H1 (cell line): ENCODE data around the gene FIG4. TPM values are rescaled to one million over a fixed set of nuclear protein-coding genes. Genes with fewer than 3 reads are reported as not detected.
"Not testable (repeated sequence)": the region's sequence is repeated elsewhere in the genome, so short reads cannot be mapped to it uniquely, and the experiment has no call there.

ENCODE experiments used
- CTCF ChIA-PET: fragments of 300-600 bp; sonication (Branson Sonifier 250); formaldehyde crosslinking; loops from one replicate; lab custom pipeline; 2021; ENCODE audit not compliant: partially characterized antibody; lab: Charles Lee
- POLR2A ChIA-PET: fragments of 300-600 bp; sonication (Branson Sonifier 250); formaldehyde crosslinking; loops from one replicate; lab custom pipeline; 2021; ENCODE audit warnings: inconsistent platforms; ENCODE audit not compliant: partially characterized antibody; lab: Charles Lee
- DNase-seq, 2 experiments: peaks; one replicate each; pipeline versions ENCODE4 v3.0.0 to v3.0.0-alpha.2; 2010 to 2022; ENCODE audit warnings: low spot score in 2 of 2, low read depth in 1 of 2, mixed read lengths in 1 of 2
- FAIRE-seq: peaks from 2 replicates; lab custom pipeline; 2011; peaks lifted over from hg19 to GRCh38; lab: Jason Lieb, UNC
- H2AFZ ChIP-seq: 2 replicates; pipeline ENCODE4 v1.8.1; 2012; ENCODE audit warnings: low read length, inconsistent platforms
- H2AK5ac ChIP-seq: 2 replicates; pipeline ENCODE4 v1.6.1; 2013; ENCODE audit warnings: low read depth, low read length
- H2BK120ac ChIP-seq: replicated peaks from 2 replicates; pipeline ENCODE3; 2013; ENCODE audit warnings: low read depth, low read length, inconsistent platforms
- H2BK12ac ChIP-seq: 2 replicates; pipeline ENCODE4 v1.6.1; 2013; ENCODE audit warnings: low read depth, low read length
- H2BK15ac ChIP-seq: 2 replicates; pipeline ENCODE4 v1.6.1; 2013; ENCODE audit warnings: low read length
- H2BK20ac ChIP-seq: 2 replicates; pipeline ENCODE4 v1.6.1; 2013; ENCODE audit warnings: low read length
- H2BK5ac ChIP-seq: 2 replicates; pipeline ENCODE4 v1.6.1; 2013; ENCODE audit warnings: low read depth, low read length
- H3K14ac ChIP-seq: 2 replicates; pipeline ENCODE4 v1.6.1; 2013; ENCODE audit warnings: inconsistent platforms; ENCODE audit not compliant: insufficient read length
- H3K18ac ChIP-seq: 2 replicates; pipeline ENCODE4 v1.6.1; 2013; ENCODE audit warnings: low read length; ENCODE audit errors: extremely low read depth
- H3K23ac ChIP-seq: 2 replicates; pipeline ENCODE4 v1.6.1; 2013; ENCODE audit warnings: inconsistent platforms; ENCODE audit not compliant: insufficient read length
- H3K23me2 ChIP-seq: 2 replicates; pipeline ENCODE4 v1.6.1; 2013; ENCODE audit warnings: low read depth, low read length
- H3K27ac ChIP-seq: 2 replicates; pipeline ENCODE4 v1.6.1; 2011; ENCODE audit warnings: low read depth, low read length, inconsistent platforms
- H3K27me3 ChIP-seq, 4 experiments: replicated peaks in 1 of 4; 1 replicate in 1 of 4; 2 replicates in 3 of 4; pipeline versions ENCODE4 v1.6.1 to v1.8.1; 2011 to 2013; ENCODE audit warnings: low read length in 3 of 4, mild to moderate bottlenecking in 3 of 4, inconsistent platforms in 2 of 4, mixed read lengths in 2 of 4, moderate library complexity in 1 of 4; ENCODE audit not compliant: control insufficient read depth in 3 of 4, insufficient read depth in 3 of 4; ENCODE audit errors: extremely low read depth in 1 of 4
- H3K36me3 ChIP-seq, 4 experiments: 2 replicates each; pipeline versions ENCODE4 v1.6.1 to v1.8.1; 2011 to 2013; ENCODE audit warnings: mild to moderate bottlenecking in 4 of 4, low read length in 3 of 4, moderate library complexity in 2 of 4, control low read depth in 1 of 4, inconsistent platforms in 1 of 4; ENCODE audit not compliant: insufficient read depth in 4 of 4, control insufficient read depth in 2 of 4
- H3K4ac ChIP-seq: replicated peaks from 2 replicates; pipeline ENCODE3; 2013; ENCODE audit warnings: low read length, low read depth, mixed read lengths, inconsistent platforms; ENCODE audit not compliant: insufficient read length
- H3K4me1 ChIP-seq, 4 experiments: replicated peaks in 1 of 4; 1 replicate in 1 of 4; 2 replicates in 3 of 4; pipeline versions ENCODE4 v1.6.1 to v1.8.1; 2011 to 2013; ENCODE audit warnings: low read length in 3 of 4, inconsistent platforms in 2 of 4, mixed read lengths in 1 of 4; ENCODE audit not compliant: insufficient read depth in 4 of 4, control insufficient read depth in 3 of 4
- H3K4me2 ChIP-seq, 2 experiments: 2 replicates each; pipeline versions ENCODE4 v1.6.1 to v1.8.1; 2011 to 2013; ENCODE audit warnings: low read depth in 2 of 2, low read length in 2 of 2, control low read depth in 1 of 2, inconsistent platforms in 1 of 2, mild to moderate bottlenecking in 1 of 2; ENCODE audit not compliant: insufficient read depth in 1 of 2
- H3K4me3 ChIP-seq, 4 experiments: fragments of 200-600, 300-600 bp in 1 of 4; sonication (generic), shearing (Covaris generic), sonication (Bioruptor Twin) in 1 of 4; 2 replicates each; pipeline versions ENCODE4 v1.5.1 to v1.8.1; 2011 to 2016; ENCODE audit warnings: low read length in 4 of 4, low read depth in 3 of 4, control low read depth in 2 of 4, inconsistent platforms in 2 of 4, mild to moderate bottlenecking in 2 of 4, mixed read lengths in 1 of 4, moderate library complexity in 1 of 4; ENCODE audit not compliant: insufficient read depth in 2 of 4; ENCODE audit errors: extremely low read depth in 1 of 4
- H3K56ac ChIP-seq: replicated peaks from 2 replicates; pipeline ENCODE3; 2013; ENCODE audit warnings: low read depth, mild to moderate bottlenecking, mixed read lengths, low read length, inconsistent platforms; ENCODE audit not compliant: insufficient read length
- H3K79me1 ChIP-seq: 2 replicates; pipeline ENCODE4 v1.6.1; 2013; ENCODE audit warnings: low read depth, low read length, control low read depth
- H3K79me2 ChIP-seq, 2 experiments: 2 replicates each; pipeline versions ENCODE4 v1.6.1 to v1.8.1; 2012 to 2013; ENCODE audit warnings: low read length in 2 of 2, mild to moderate bottlenecking in 2 of 2, inconsistent platforms in 1 of 2; ENCODE audit not compliant: insufficient read depth in 2 of 2, control insufficient read depth in 1 of 2
- H3K9ac ChIP-seq, 4 experiments: replicated peaks in 1 of 4; 1 replicate in 1 of 4; 2 replicates in 3 of 4; pipeline versions ENCODE4 v1.6.1 to v1.8.1; 2011 to 2013; ENCODE audit warnings: low read depth in 3 of 4, low read length in 3 of 4, control low read depth in 2 of 4, mild to moderate bottlenecking in 2 of 4, moderate library complexity in 2 of 4, inconsistent platforms in 1 of 4; ENCODE audit errors: extremely low read depth in 1 of 4
- H3K9me3 ChIP-seq, 2 experiments: 2 replicates each; pipeline versions ENCODE4 v1.6.1 to v1.8.1; 2012 to 2013; ENCODE audit warnings: mild to moderate bottlenecking in 2 of 2, moderate library complexity in 2 of 2, control low read depth in 1 of 2, inconsistent platforms in 1 of 2, low read depth in 1 of 2, low read length in 1 of 2, mixed read lengths in 1 of 2; ENCODE audit not compliant: insufficient read depth in 2 of 2
- H4K20me1 ChIP-seq, 2 experiments: replicated peaks in 1 of 2; 2 replicates each; pipeline versions ENCODE3 to v1.8.1; 2011 to 2013; ENCODE audit warnings: inconsistent platforms in 2 of 2, low read length in 2 of 2, mild to moderate bottlenecking in 1 of 2; ENCODE audit not compliant: insufficient read depth in 2 of 2, control insufficient read depth in 1 of 2
- H4K5ac ChIP-seq: 2 replicates; pipeline ENCODE4 v1.6.1; 2013; ENCODE audit warnings: low read length, low read depth, mixed read lengths, inconsistent platforms; ENCODE audit not compliant: insufficient read length
- H4K8ac ChIP-seq: 2 replicates; pipeline ENCODE4 v1.8.0; 2013; ENCODE audit warnings: mild to moderate bottlenecking, moderate library complexity, low read length, inconsistent platforms; ENCODE audit not compliant: insufficient read depth; ENCODE audit errors: extremely low read depth
- H4K91ac ChIP-seq: replicated peaks from 2 replicates; pipeline ENCODE3; 2013; ENCODE audit warnings: low read length, mixed read lengths, inconsistent platforms; ENCODE audit not compliant: insufficient read length
- WGBS, 2 experiments: shearing (Covaris generic) in 1 of 2; methylation state at CpG; one replicate each; pipeline versions ENCODE4 v1.1.6 to v1.1.7; 2013 to 2015; ENCODE audit warnings: low lambda C conversion rate in 2 of 2, mixed read lengths in 2 of 2, inconsistent platforms in 1 of 2, low coverage in 1 of 2, missing lambda C conversion rate in 1 of 2; ENCODE audit not compliant: insufficient replicate concordance in 2 of 2, insufficient coverage in 1 of 2, insufficient read length in 1 of 2; ENCODE audit errors: extremely low coverage in 1 of 2, missing lambda C conversion rate in 1 of 2; 5-methylcytosine and 5-hydroxymethylcytosine counted together
- polyA plus RNA-seq, 7 experiments: library from polyadenylated mRNA; depleted of rRNA in 3 of 7; stranded (reverse) in 5 of 7; unstranded in 2 of 7; fragments of >200 nt in 5 of 7; fragments of 200-250 nt in 2 of 7; gene quantifications; 1 replicate in 5 of 7; 2 replicates in 1 of 7; 4 replicates in 1 of 7; pipeline versions ENCODE4 v1.2.1 to v1.2.3, GENCODE V29; 2011 to 2013; ENCODE audit warnings: missing spikeins in 2 of 7, mixed read lengths in 2 of 7
- total RNA-seq: library from RNA; stranded (reverse); fragmentation: NEBNext Ultra II Directional; extraction: Animal tissue kit (Norgen Biotek cat#: 25700); gene quantifications from 2 replicates; pipeline ENCODE4 v1.2.1, GENCODE V29; 2021

The FIG4 gene
- total and polyA plus RNA-seq, 2 of the 8 experiments (the other 6 are each of a cell fraction or from before 2014, with no cell fraction given) = 11.8 to 21.9 TPM

DNA sequence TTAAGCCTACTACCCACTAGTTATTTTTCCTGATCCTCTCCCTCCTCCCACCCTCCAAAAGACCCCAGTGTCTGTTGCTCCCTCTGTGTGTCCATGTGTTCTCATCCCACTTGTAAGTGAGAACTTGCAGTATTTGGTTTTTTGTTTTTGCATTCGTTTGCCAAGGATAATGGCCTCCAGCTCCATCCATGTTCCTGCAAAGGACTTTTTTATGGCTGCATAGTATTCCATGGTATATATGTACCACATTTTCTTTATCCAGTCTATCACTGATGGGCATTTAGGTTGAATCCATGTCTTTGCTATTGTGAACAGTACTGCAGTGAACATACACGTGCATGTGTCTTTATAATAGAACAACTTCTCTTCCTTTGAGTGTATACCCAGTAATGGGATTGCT, 17.0 kb downstream of the FIG4 start:
- H3K4me3 ChIP-seq, H3K18ac ChIP-seq, H3K36me3 ChIP-seq, H3K23ac ChIP-seq, H3K14ac ChIP-seq, H3K9me3 ChIP-seq, H3K9ac ChIP-seq, POLR2A ChIA-PET, H2BK5ac ChIP-seq, DNase-seq, H2BK120ac ChIP-seq, H2BK20ac ChIP-seq, H3K4me2 ChIP-seq, H2AK5ac ChIP-seq, H3K27me3 ChIP-seq, H4K20me1 ChIP-seq, H3K79me1 ChIP-seq, H2BK15ac ChIP-seq, H2BK12ac ChIP-seq, H4K91ac ChIP-seq, H4K5ac ChIP-seq, H3K23me2 ChIP-seq, H3K4me1 ChIP-seq, H4K8ac ChIP-seq, H3K4ac ChIP-seq, H3K56ac ChIP-seq, H3K27ac ChIP-seq, FAIRE-seq, H2AFZ ChIP-seq: not testable (repeated sequence)
- peaks cover 0 to 41% of the 10 kb centered on the region in 2 experiments; a peak in 3 of 4 replicates for H3K79me2 ChIP-seq
- 85% methylated on average over 2 of the region's 2 CpGs; no CpG with 5 or more reads in 1 of the 2 experiments for WGBS, 2 experiments
- CTCF ChIA-PET = interaction anchor here (1.4 to 5.2 kb wide), 4 partner anchors 75 to 346 kb away, joined by 4 to 27 read pairs (median 14); no protein-coding TSS in a partner anchor
